HG02884 (cell line): ENCODE measurements around the gene GADL1.

ENCODE experiments used
- ATAC-seq: cut with Tn5 transposase; IDR thresholded peaks from one replicate; pipeline ENCODE4 v1.9.1; 2021; ENCODE audit warnings: mild to moderate bottlenecking, moderate library complexity; ENCODE audit not compliant: unreplicated experiment

GADL1 gene

DNA sequence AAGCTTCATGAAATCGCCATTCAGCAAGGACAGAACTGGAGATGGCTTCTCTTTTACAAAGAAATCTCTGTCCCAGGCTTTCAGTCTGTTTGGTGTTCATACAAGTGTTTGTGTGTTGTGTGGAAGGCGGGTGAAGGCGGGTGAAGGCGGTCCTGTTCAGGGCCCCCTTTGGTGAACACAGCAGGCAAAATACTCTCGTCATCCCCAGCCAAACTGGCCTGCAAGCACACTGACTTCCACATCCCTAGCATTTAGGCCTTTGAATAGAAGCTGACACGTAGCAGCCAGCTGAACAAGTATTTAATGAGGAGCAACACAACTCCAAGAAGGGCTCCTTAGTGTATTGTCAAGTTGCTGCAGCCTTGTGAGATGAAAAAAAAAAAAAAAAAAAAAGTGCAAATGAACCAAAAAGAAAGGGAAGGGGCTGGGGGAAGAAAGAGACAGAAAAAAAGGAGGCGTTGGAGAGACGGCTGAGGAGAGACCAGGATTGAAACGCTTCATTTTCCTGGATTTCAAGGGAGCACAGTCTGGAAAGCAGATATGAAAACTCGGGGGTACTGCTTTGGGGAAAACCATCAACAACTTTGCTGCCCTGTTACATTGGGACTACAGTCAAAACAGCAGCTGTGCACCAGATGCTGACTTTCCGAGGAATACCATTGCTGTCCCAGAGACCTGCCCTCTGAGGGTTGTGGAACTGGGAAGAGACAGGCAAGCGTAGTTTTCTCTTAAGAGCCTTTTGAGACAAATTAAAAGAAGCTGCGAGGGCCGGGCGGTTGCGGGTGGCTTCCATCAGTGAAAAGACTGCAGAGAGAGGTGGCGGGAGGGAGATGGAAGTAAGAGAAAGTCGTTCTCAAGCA, 213.4 kb downstream of the GADL1 start:
- ATAC-seq = no peak

DNA sequence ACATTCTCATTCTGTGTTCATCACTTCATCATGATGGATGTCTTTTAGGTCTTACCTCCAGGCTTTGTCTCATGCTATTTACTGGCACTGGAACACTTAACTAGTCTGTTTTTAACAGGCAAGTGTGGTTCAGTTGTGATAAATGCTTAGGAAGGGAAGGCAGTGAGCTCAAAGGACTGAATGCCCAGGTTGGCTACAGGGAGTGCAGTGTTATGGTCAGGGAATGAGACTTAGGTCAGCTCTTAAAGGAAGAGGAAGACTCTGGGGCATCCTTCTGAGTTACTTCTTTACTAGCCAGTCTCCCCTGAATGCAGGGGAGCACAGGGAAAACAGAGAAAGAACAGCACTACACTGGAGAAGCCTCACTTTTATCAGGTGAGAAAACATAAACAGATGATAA, 215.4 kb downstream of the GADL1 start:
- ATAC-seq = no peak

DNA sequence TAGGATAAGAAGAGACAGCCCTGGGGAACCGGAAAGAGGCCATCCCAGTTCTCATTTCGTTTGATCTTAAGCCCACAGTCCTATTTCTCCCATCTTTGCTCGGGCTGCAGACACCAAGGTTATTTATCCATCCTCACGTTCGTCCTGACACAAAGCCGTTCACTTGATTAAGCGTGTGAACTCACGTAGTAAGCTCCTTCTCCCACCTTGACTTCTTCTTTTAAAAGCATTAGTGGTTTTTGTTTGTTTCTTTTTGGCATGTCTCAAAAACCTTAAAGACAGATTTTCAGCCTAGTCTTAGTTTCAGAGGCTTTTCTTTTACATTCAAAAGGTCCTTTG, 217.1 kb downstream of the GADL1 start:
- no peak for ATAC-seq

DNA sequence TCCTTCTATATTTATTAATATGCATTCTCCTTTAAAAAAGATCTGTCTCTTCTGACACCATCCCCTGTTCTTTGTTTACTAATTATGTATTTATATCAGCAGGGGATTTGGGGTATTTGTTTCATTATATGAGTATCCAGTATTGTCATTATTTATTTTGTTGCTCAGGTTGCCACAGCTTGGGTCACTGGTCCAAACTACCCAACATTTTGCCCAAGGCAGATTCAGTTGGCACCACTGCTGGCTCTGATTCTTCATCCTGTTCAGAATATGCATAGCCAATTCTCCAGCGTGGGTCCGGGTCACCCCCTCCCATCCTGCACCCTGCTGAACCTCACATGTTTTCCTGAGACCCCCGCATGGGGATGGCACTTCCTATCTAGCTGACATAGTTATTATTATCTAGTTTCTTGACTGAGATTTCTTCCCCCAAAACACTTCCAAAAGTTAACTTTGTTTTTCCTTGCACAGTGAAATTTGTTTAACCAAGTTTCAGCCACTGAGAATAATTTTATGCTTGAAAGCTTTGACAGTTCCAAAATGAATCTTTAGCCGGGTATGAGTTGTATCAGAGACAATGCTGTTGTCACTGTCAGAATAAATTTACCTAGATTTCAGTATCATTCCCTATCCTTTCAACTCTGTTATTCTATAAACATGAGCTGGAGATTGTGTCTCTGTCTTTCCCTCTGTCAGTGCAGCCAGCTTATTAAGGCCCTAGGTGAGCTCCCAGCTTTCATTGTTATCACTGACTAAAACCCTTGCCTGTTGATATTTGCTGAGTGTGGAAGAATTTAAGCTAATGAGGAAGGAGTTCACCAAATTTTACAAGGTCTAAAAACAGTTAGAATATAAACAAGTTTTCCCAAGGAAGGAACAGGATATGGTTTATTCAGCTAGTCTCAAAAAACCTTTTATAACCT, 217.8 kb downstream of the GADL1 start:
- peak; percentile 65 for ATAC-seq
